ENCODE measurements around the gene BSCL2.
"Not testable (repeated sequence)": the region's sequence is repeated elsewhere in the genome, so short reads cannot be mapped to it uniquely, and the experiment has no call there.

Gene BSCL2

GRCh38 chr11:62656796-62657429 lies 50.3 kb downstream of the BSCL2 start:
- DNase-seq (ENCODE audit: low spot score) = no peak

GRCh38 chr11:62654297-62654696 lies 52.9 kb downstream of the BSCL2 start:
- no peak for DNase-seq (ENCODE audit: low spot score)

- no peak for DNase-seq (ENCODE audit: low spot score)
Measured at GRCh38 chr11:62652161-62653006, 54.8 kb downstream of the BSCL2 start.

GRCh38 chr11:62650283-62650682 lies 56.9 kb downstream of the BSCL2 start:
- DNase-seq (ENCODE audit: low spot score) = not testable (repeated sequence)

GRCh38 chr11:62649486-62649885 lies 57.7 kb downstream of the BSCL2 start:
- no peak for DNase-seq (ENCODE audit: low spot score)

- no peak for DNase-seq (ENCODE audit: low spot score)
Measured at GRCh38 chr11:62648967-62649364, 58.3 kb downstream of the BSCL2 start.

- no peak for DNase-seq (ENCODE audit: low spot score)
Measured at GRCh38 chr11:62648185-62648966, 58.8 kb downstream of the BSCL2 start.

- no peak for DNase-seq (ENCODE audit: low spot score)
Measured at GRCh38 chr11:62647609-62648005, 59.6 kb downstream of the BSCL2 start.

GRCh38 chr11:62646825-62647608 lies 60.2 kb downstream of the BSCL2 start:
- DNase-seq (ENCODE audit: low spot score) = no peak

- DNase-seq (ENCODE audit: low spot score) = peak; percentile 99
Measured at GRCh38 chr11:62645946-62646824, 61.0 kb downstream of the BSCL2 start, which contains the start of gene GANAB. Gene GANAB (minus strand): TSS chr11:62646613. CDS start chr11:62646599, 14 bp downstream.

GRCh38 chr11:62645671-62645945 lies 61.6 kb downstream of the BSCL2 start:
- no peak for DNase-seq (ENCODE audit: low spot score)

GRCh38 chr11:62644220-62644619 lies 63.0 kb downstream of the BSCL2 start:
- DNase-seq (ENCODE audit: low spot score) = no peak

Measured in Ammon's horn (tissue), 1 donor.